Immature natural killer cell (primary cell): ENCODE data around the gene CDK5RAP2. TPM values are rescaled to one million over a fixed set of nuclear protein-coding genes. Genes with fewer than 3 reads are reported as not detected.
A peak's percentile ranks its signal among the peaks of the same experiment; 100 is the strongest.

Experiments used
- DNase-seq, 3 donors: peaks; one replicate each; pipeline ENCODE4 v3.0.0; 2022; ENCODE audit warnings: mixed read lengths in 1 of 3
- H3K27ac Mint-ChIP-seq, 6 donors: one replicate each; pipeline ENCODE4 v1.8.0; 2020; ENCODE audit warnings: mixed read lengths in 6 of 6, mild to moderate bottlenecking in 5 of 6, inconsistent platforms in 4 of 6, moderate library complexity in 3 of 6
- H3K27me3 Mint-ChIP-seq, 3 donors: one replicate each; pipeline ENCODE4 v1.8.0; 2020 to 2021; ENCODE audit warnings: low read depth in 3 of 3, mild to moderate bottlenecking in 3 of 3, mixed read lengths in 3 of 3, moderate library complexity in 3 of 3, inconsistent platforms in 1 of 3
- H3K36me3 Mint-ChIP-seq, 3 donors: one replicate each; pipeline ENCODE4 v1.8.0; 2020; ENCODE audit warnings: mixed read lengths in 3 of 3, inconsistent platforms in 2 of 3, mild to moderate bottlenecking in 2 of 3
- H3K4me1 Mint-ChIP-seq, 2 donors: one replicate each; pipeline ENCODE4 v1.8.0; 2020; ENCODE audit warnings: inconsistent platforms in 2 of 2, mild to moderate bottlenecking in 2 of 2, mixed read lengths in 2 of 2, moderate library complexity in 1 of 2
- H3K4me3 Mint-ChIP-seq, 5 donors: one replicate each; pipeline ENCODE4 v1.8.0; 2020; ENCODE audit warnings: mild to moderate bottlenecking in 5 of 5, mixed read lengths in 5 of 5, inconsistent platforms in 3 of 5, moderate library complexity in 3 of 5
- H3K9me3 Mint-ChIP-seq, 6 donors: one replicate each; pipeline ENCODE4 v1.8.0; 2020; ENCODE audit warnings: mild to moderate bottlenecking in 6 of 6, mixed read lengths in 6 of 6, inconsistent platforms in 4 of 6, moderate library complexity in 3 of 6
- polyA plus RNA-seq, 3 donors: library from polyadenylated mRNA; unstranded; fragments of 300-500 nt; fragmentation: Illumina TruSeq; gene quantifications; one replicate each; pipeline ENCODE4 v1.2.3, GENCODE V29; 2021

The CDK5RAP2 gene
- polyA plus RNA-seq, 3 donors from 2014 or later = 6.7 to 32.7 (median 11.6) TPM

DNA sequence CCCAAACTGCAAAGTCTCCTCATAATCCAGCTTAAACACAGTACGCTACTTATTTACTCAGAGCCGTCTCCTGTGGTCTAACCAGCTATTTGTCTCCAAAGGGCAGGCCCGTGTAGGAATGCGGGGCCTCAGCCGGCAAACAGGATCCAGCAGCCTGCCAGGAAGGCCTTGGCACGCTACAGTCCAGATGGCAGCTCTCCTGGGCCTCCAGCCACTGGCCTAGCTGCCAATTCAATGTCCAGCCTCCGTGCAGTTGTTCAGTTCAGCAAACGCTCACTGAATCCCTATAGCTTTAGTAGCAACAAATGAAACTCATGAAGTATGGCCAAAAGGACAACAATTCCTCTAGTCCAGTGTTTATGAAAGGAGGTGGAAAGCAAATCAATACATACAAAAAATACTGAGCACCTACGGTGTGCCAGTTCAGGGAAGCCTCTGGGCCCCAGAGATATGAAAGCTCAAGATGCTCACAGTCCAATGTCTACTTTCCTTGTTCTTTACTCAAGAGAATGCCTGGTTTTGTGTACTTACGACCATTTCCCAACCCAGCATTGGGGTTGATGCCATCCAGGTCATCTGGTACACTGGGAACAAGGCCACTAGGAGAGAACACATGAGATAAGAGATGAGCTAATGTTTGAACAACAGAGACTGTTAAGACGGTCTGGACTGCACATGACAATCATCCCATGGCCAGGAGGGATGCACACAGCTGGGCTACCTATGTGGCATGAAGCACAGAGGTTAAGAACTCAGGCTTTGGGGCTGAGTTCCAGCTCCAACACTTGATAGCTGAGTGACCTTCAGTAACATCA is 8.3 kb downstream of the CDK5RAP2 start:
- Mint-ChIP-seq H3K27me3 (peaks cover 0 to 2% (median 2%) of the 10 kb centered on the region in 3 donors), H3K4me3 (no peak overlapping the region), H3K27ac (no peak overlapping the region), H3K4me1 (peaks cover 4 to 20% of the 10 kb centered on the region in 2 donors), H3K9me3 (no peaks in the 10 kb centered on the region), H3K36me3 (peaks cover 32 to 38% (median 34%) of the 10 kb centered on the region in 3 donors)
- DNase-seq = no peak

DNA sequence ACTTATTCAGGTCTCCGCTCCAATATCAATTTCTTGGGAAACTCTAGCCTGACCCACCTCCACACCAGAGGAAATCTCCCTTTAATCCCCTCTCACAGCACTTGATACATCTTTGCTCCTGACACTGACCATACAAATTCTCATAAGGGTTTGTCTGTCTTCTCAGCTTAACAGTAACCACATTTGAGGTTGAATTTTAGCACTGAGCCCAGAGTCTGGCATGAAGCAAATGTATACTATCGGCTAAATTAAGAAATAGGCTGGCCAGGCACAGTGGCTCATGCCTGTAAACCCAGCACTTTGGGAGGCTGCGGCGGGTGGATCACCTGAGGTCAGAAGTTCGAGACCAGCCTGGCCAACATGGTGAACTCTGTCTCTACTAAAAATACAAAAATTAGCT is 9.7 kb downstream of the CDK5RAP2 start:
- Mint-ChIP-seq H3K36me3 (peaks cover 38 to 41% (median 39%) of the 10 kb centered on the region in 3 donors), H3K4me1 (peaks cover 3 to 19% of the 10 kb centered on the region in 2 donors), H3K4me3 (no peak overlapping the region), H3K27ac (peak overlapping the region in 1 of 6 donors; percentile 19), H3K27me3 (no peaks in the 10 kb centered on the region), H3K9me3 (no peaks in the 10 kb centered on the region)
- no peak for DNase-seq

DNA sequence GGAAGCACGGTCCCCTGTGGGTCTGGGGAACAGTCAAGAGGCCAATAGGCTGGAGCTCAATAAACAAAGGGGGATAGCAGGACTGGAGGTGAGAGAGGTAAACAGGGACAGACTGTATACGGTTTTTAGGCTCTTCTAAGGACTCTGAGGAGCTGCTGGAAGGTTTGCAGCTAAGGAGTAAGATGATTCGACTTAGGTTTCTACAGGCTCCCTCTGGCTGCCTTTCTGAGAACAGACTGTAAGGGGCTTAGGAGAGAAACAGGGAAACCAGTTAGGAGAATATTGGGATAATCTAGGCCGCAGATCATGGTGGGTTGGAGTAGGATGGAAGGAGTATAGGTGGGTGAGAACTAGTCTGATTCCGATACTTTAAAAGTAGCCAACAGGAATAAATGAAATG is 10.4 kb downstream of the CDK5RAP2 start:
- DNase-seq = no peak
- Mint-ChIP-seq H3K27me3 (no peaks in the 10 kb centered on the region), H3K9me3 (no peaks in the 10 kb centered on the region), H3K36me3 (peaks cover 42 to 46% (median 43%) of the 10 kb centered on the region in 3 donors), H3K27ac (peak overlapping the region in 2 of 6 donors; percentile 5 to 46), H3K4me3 (no peak overlapping the region), H3K4me1 (peaks cover 4 to 26% of the 10 kb centered on the region in 2 donors)

DNA sequence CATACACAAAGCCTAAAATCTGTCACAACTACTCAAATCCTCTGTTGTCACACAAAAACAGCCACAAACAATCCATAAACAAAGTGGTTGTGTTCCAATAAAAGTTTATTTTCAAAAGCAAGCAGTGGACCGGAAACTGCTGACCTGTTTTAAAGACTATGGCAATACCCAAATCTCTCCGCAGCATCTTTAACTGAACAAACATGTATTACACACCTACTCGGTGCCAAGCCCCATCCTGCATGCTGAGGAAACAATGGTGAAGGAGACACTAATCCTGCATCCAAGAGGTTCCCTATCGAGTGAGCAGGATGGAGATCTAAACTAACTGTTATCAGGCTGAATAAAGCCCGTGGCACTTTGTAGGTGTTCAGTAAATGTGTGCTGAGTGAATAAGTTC is 11.2 kb downstream of the CDK5RAP2 start:
- peaks cover 42 to 50% (median 43%) of the 10 kb centered on the region in 3 donors for H3K36me3 Mint-ChIP-seq
- H3K4me3 Mint-ChIP-seq = no peak overlapping the region
- H3K27ac Mint-ChIP-seq = no peak overlapping the region
- no peaks in the 10 kb centered on the region for H3K27me3 Mint-ChIP-seq
- no peak for DNase-seq
- peaks cover 4 to 20% of the 10 kb centered on the region in 2 donors for H3K4me1 Mint-ChIP-seq
- H3K9me3 Mint-ChIP-seq = no peaks in the 10 kb centered on the region

DNA sequence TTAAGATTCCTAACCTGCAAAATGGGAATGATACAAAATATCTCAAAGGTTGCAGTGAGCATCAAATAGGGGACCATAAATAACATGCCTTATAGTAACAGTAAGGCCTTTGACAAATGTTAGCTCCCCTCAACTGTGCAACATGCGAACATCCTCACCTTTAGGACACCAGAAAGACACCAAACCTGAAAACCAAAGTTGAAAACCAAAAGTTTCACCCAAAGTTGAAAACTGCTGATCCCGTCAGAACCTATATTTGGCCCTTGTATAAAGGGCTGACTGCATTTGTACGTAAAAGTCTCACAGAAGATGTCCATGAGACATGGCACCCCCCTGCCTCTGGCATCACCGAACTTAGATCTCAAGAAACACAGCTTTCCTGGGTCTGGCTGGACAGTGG is 12.1 kb downstream of the CDK5RAP2 start:
- DNase-seq = no peak
- Mint-ChIP-seq H3K27ac (peak overlapping the region in 1 of 6 donors; percentile 1), H3K4me3 (no peak overlapping the region), H3K27me3 (no peaks in the 10 kb centered on the region), H3K4me1 (peaks cover 6 to 25% of the 10 kb centered on the region in 2 donors), H3K36me3 (peaks cover 45 to 56% (median 46%) of the 10 kb centered on the region in 3 donors), H3K9me3 (no peaks in the 10 kb centered on the region)

DNA sequence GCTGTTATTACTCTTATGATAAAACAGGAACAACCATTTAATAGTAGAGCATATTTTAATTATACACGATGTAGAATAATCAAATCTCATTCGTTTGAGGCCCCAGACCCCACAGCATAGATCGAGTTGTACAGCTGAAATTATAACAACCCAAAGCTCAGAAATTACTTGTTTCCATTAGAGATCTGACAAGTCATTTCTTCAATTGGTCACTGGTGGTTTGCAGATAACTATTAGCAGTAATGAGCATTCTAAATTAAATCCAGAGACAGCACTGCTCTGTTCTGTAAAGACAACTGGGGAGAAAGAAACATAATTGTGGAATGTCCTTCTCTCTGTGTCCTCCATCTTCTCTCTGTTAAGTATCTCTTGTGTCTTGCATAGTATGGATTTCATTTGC is 12.9 kb downstream of the CDK5RAP2 start:
- peaks cover 47 to 57% (median 50%) of the 10 kb centered on the region in 3 donors for H3K36me3 Mint-ChIP-seq
- no peak overlapping the region for H3K27ac Mint-ChIP-seq
- DNase-seq = no peak
- H3K9me3 Mint-ChIP-seq = no peaks in the 10 kb centered on the region
- peaks cover 11 to 33% of the 10 kb centered on the region in 2 donors for H3K4me1 Mint-ChIP-seq
- no peak overlapping the region for H3K4me3 Mint-ChIP-seq
- H3K27me3 Mint-ChIP-seq = no peaks in the 10 kb centered on the region

DNA sequence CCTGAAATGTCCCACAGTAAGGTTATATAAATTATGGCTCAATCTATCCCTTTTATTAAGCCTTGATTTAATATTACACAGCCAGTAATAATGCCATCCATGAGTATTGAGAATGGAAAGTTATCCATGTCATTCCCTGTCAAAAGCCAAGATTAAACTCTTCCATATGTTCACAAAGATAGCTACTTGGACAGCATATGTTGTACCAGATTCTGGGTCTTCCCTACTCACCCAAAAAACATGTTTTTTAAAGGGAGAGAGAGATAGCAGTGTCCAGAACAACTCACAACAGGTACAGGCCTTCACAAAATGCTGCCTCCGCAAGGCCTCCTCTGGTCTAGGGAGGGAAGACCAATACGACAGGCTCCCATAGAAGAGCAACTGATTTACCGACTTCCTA is 15.4 kb downstream of the CDK5RAP2 start:
- Mint-ChIP-seq H3K36me3 (peaks cover 34 to 46% (median 40%) of the 10 kb centered on the region in 3 donors), H3K4me3 (no peak overlapping the region), H3K27ac (no peak overlapping the region), H3K27me3 (no peaks in the 10 kb centered on the region), H3K4me1 (peaks cover 16 to 33% of the 10 kb centered on the region in 2 donors), H3K9me3 (no peaks in the 10 kb centered on the region)
- DNase-seq = no peak

DNA sequence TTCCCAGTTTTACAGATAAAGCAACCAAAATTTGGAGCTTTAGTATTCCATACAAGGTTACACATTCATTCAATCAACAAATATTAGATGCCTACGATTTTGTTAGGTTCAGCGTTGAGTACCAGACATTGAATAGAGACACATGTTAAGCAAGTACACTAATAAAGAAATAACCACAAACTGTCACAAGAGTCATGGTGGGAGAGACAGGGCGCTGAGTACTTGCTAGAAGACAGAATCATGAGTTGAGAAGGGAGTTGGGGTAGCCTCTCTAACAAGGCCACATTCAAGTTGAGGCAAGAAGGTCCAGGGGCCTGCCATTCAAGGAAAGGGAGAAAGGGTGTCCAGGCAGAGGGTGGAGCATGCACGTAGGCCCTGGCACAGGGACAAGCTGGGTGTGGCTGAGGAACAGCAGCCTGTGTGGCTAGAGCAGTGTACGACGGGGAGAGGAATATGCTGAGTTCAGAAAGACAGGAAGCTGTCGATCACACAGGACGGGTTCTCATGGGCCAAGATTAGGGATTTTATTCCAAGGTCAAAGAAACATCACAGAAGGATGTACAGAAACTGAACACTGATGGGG is 17.0 kb downstream of the CDK5RAP2 start:
- Mint-ChIP-seq H3K4me1 (peaks cover 22 to 40% of the 10 kb centered on the region in 2 donors), H3K36me3 (peaks cover 29 to 36% (median 32%) of the 10 kb centered on the region in 3 donors), H3K4me3 (no peak overlapping the region), H3K27ac (peak overlapping the region in 1 of 6 donors; percentile 27), H3K27me3 (no peaks in the 10 kb centered on the region), H3K9me3 (no peaks in the 10 kb centered on the region)
- DNase-seq = no peak

DNA sequence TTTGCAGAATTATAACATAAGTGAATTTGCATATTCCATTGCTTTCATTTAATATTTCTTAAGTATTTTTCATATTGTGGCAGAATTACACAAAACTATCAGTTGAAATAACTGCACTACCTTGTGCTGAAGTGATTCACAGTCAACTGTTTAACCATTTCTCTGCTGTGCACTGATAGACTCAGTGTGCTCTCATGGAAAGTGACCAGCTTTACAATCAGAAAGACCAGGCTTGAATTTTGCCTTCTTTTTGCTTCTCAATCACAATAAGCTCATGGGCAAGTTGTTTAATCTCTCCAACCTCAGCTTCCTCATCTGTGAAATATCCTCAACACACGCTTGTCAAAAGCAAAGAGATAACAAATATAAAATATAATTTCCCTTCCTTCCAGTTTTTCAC is 18.3 kb downstream of the CDK5RAP2 start:
- Mint-ChIP-seq H3K4me1 (peaks cover 28 to 47% of the 10 kb centered on the region in 2 donors), H3K36me3 (peaks cover 19 to 31% (median 22%) of the 10 kb centered on the region in 3 donors), H3K4me3 (no peak overlapping the region), H3K27ac (peak overlapping the region in 2 of 6 donors; percentile 47 to 56), H3K27me3 (no peaks in the 10 kb centered on the region), H3K9me3 (no peaks in the 10 kb centered on the region)
- DNase-seq = no peak

DNA sequence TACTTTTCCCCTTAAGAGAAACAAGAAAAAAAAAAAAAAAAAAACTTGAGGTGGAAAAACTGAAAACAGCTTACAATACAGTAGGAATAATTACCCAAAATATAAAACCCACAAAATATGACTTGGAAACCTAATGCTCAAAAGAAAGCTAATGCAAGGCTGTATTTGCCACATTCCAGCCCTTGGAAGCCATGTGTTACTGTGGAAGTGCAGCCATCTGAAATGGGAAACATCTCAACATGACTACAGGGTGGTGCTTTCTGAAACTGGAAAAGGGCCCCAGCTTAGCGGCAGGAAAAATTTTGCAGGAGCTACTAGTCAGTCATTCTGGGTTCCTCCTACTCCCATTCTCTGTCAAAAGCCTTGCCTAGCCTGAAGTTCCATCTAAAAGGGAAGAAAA is 20.4 kb downstream of the CDK5RAP2 start:
- no peak overlapping the region for H3K4me3 Mint-ChIP-seq
- H3K27ac Mint-ChIP-seq = no peak overlapping the region
- no peaks in the 10 kb centered on the region for H3K9me3 Mint-ChIP-seq
- H3K4me1 Mint-ChIP-seq = peaks cover 27 to 41% of the 10 kb centered on the region in 2 donors
- H3K36me3 Mint-ChIP-seq = peaks cover 10 to 24% (median 12%) of the 10 kb centered on the region in 3 donors
- no peaks in the 10 kb centered on the region for H3K27me3 Mint-ChIP-seq
- DNase-seq = no peak

DNA sequence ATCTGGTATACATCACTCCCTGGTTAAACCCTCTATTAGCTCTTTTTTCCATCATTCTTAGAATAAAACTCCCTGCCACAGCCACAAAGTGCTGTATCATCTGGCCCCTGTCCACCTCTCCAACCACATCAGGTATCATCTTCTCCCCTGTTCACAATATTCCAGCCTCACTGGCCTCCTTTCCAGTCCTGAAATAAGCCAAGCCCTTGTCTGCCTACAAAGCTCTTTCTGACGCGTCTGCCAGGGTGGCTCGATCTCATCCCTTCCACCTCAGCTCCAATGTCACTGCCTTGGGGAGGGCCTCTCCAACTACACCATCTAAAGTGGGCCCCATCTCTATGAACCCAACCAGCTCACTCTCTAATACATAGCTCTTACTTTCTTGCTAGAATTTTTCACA is 21.5 kb downstream of the CDK5RAP2 start:
- peaks cover 12 to 18% (median 17%) of the 10 kb centered on the region in 3 donors for H3K36me3 Mint-ChIP-seq

DNA sequence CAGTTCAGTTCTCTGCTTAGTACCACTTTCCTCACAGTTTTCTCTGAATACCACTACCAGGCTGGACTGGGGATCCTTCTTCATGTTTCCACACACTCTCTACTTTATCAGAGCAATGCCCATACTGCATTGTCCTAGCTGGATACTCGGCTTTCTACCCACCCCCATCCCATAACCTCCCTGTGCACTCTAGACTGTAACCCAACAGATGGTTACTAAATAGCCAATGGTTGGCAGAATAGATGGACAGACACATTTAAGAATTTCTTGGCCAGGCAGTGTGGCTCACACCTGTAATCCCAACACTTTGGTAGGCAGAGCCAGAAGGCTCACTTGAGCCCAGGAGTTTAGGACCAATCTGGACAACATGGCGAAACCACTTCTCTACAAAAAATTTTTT is 22.8 kb downstream of the CDK5RAP2 start:
- Mint-ChIP-seq H3K9me3 (no peaks in the 10 kb centered on the region), H3K27ac (peak overlapping the region in 2 of 6 donors; percentile 7 to 45), H3K36me3 (peaks cover 8 to 19% (median 18%) of the 10 kb centered on the region in 3 donors)

More for the DNA sequence above, 21.5 kb downstream of the CDK5RAP2 start:
- H3K27me3 Mint-ChIP-seq = no peaks in the 10 kb centered on the region
- DNase-seq = no peak
- no peaks in the 10 kb centered on the region for H3K9me3 Mint-ChIP-seq
- no peak overlapping the region for H3K4me3 Mint-ChIP-seq
- peak overlapping the region in 1 of 6 donors; percentile 12 for H3K27ac Mint-ChIP-seq
- peaks cover 27 to 36% of the 10 kb centered on the region in 2 donors for H3K4me1 Mint-ChIP-seq

DNA sequence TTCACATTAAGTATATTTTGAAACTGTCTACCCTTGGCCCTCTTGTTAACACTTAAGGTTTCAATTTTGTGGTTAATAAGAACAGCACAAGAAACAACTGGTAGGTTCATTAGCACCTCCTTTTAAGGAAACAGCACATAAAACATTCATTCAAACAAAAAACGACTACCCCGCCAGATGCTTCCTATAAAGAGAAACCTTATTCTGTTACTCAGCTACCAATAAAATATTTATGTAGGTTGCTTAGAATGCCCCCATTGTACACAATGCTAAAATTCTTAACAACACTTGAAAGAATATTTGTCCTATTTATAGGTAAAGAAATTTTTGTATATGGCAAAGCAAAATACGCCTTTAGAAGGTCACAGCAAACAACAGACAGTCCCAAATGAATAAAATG is 23.2 kb downstream of the CDK5RAP2 start:
- no peak overlapping the region for H3K4me3 Mint-ChIP-seq
- H3K9me3 Mint-ChIP-seq = no peaks in the 10 kb centered on the region
- peaks cover 20 to 25% of the 10 kb centered on the region in 2 donors for H3K4me1 Mint-ChIP-seq
- DNase-seq = no peak
- H3K36me3 Mint-ChIP-seq = peaks cover 9 to 20% (median 19%) of the 10 kb centered on the region in 3 donors
- H3K27ac Mint-ChIP-seq = peak overlapping the region in 2 of 6 donors; percentile 7 to 45
- no peaks in the 10 kb centered on the region for H3K27me3 Mint-ChIP-seq

More for the DNA sequence above, 22.8 kb downstream of the CDK5RAP2 start:
- no peak overlapping the region for H3K4me3 Mint-ChIP-seq
- H3K4me1 Mint-ChIP-seq = peaks cover 21 to 25% of the 10 kb centered on the region in 2 donors
- DNase-seq = no peak
- H3K27me3 Mint-ChIP-seq = no peaks in the 10 kb centered on the region

DNA sequence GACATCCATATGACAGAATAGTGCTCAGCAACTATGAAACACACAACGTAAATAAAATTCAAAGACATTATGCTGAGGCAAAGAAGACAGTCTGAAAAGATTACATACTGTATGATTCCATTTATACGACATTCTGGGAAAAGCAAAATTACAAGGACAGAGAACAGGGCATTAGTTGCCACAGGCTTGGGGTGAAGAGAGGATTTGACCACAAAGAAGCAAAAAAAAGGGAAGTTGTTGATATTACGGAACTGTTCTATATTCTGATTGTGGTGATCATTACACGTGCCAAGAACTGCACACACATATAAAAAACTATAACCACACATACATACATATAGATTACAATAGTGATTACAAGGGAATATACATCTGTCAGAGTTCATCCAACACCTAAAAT is 24.1 kb downstream of the CDK5RAP2 start:
- Mint-ChIP-seq H3K27ac (peak overlapping the region in 1 of 6 donors; percentile 12), H3K27me3 (no peaks in the 10 kb centered on the region), H3K4me3 (no peak overlapping the region), H3K36me3 (peaks cover 15 to 29% (median 28%) of the 10 kb centered on the region in 3 donors), H3K9me3 (no peaks in the 10 kb centered on the region), H3K4me1 (peaks cover 22 to 34% of the 10 kb centered on the region in 2 donors)
- no peak for DNase-seq
